ENCODE data around the gene AVPR2. TPM values are rescaled to one million over a fixed set of nuclear protein-coding genes. Genes with fewer than 3 reads are reported as not detected.

Gene AVPR2
- total RNA-seq, 1 donor from 2014 or later = not detected

- Mint-ChIP-seq H3K27ac (no peak overlapping the region), H3K4me1 (ENCODE audit: low read depth) (no peaks in the 10 kb centered on the region), H3K27me3 (peaks cover 41% of the 10 kb centered on the region), H3K4me3 (ENCODE audit: low read depth) (no peak overlapping the region), H3K36me3 (ENCODE audit: insufficient read depth) (no peaks in the 10 kb centered on the region), H3K9me3 (ENCODE audit: low read depth) (peaks cover 8% of the 10 kb centered on the region)
- no peak for TF ChIP-seq CTCF (IDR thresholded peaks at IDR 0.05; ENCODE audit: unreplicated experiment)
- no peak for DNase-seq (ENCODE audit: low spot score, unreplicated experiment)
Observed at GRCh38 chrX:153881281-153881680, 23.2 kb upstream of the AVPR2 start.

- no peak overlapping the region for H3K27ac Mint-ChIP-seq
- no peak for TF ChIP-seq CTCF (IDR thresholded peaks at IDR 0.05; ENCODE audit: unreplicated experiment)
- no peaks in the 10 kb centered on the region for H3K4me1 Mint-ChIP-seq (ENCODE audit: low read depth)
- H3K36me3 Mint-ChIP-seq (ENCODE audit: insufficient read depth) = no peaks in the 10 kb centered on the region
- peaks cover 43% of the 10 kb centered on the region for H3K27me3 Mint-ChIP-seq
- peaks cover 6% of the 10 kb centered on the region for H3K9me3 Mint-ChIP-seq (ENCODE audit: low read depth)
- no peak overlapping the region for H3K4me3 Mint-ChIP-seq (ENCODE audit: low read depth)
- no peak for DNase-seq (ENCODE audit: low spot score, unreplicated experiment)
Observed at GRCh38 chrX:153882086-153882498, 22.4 kb upstream of the AVPR2 start.

- no peaks in the 10 kb centered on the region for H3K4me1 Mint-ChIP-seq (ENCODE audit: low read depth)
- DNase-seq (ENCODE audit: low spot score, unreplicated experiment) = no peak
Observed at GRCh38 chrX:153882557-153882956, 21.9 kb upstream of the AVPR2 start.

GRCh38 chrX:153883163-153883843 is 21.2 kb upstream of the AVPR2 start:
- H3K36me3 Mint-ChIP-seq (ENCODE audit: insufficient read depth) = no peaks in the 10 kb centered on the region
- H3K27me3 Mint-ChIP-seq = peaks cover 51% of the 10 kb centered on the region
- H3K9me3 Mint-ChIP-seq (ENCODE audit: low read depth) = peaks cover 3% of the 10 kb centered on the region
- DNase-seq (ENCODE audit: low spot score, unreplicated experiment) = no peak
- H3K4me1 Mint-ChIP-seq (ENCODE audit: low read depth) = no peaks in the 10 kb centered on the region
- no peak for TF ChIP-seq CTCF (IDR thresholded peaks at IDR 0.05; ENCODE audit: unreplicated experiment)
- H3K27ac Mint-ChIP-seq = no peak overlapping the region
- H3K4me3 Mint-ChIP-seq (ENCODE audit: low read depth) = no peak overlapping the region

More at GRCh38 chrX:153882557-153882956, 21.9 kb upstream of the AVPR2 start:
- H3K27ac Mint-ChIP-seq = no peak overlapping the region
- TF ChIP-seq CTCF (IDR thresholded peaks at IDR 0.05; ENCODE audit: unreplicated experiment) = no peak
- H3K36me3 Mint-ChIP-seq (ENCODE audit: insufficient read depth) = no peaks in the 10 kb centered on the region
- H3K9me3 Mint-ChIP-seq (ENCODE audit: low read depth) = peaks cover 6% of the 10 kb centered on the region
- peaks cover 48% of the 10 kb centered on the region for H3K27me3 Mint-ChIP-seq
- no peak overlapping the region for H3K4me3 Mint-ChIP-seq (ENCODE audit: low read depth)

- H3K9me3 Mint-ChIP-seq (ENCODE audit: low read depth) = peaks cover 6% of the 10 kb centered on the region
Observed at GRCh38 chrX:153884136-153884535, 20.3 kb upstream of the AVPR2 start.

More at GRCh38 chrX:153884136-153884535, 20.3 kb upstream of the AVPR2 start:
- no peak for TF ChIP-seq CTCF (IDR thresholded peaks at IDR 0.05; ENCODE audit: unreplicated experiment)
- no peak overlapping the region for H3K27ac Mint-ChIP-seq
- peaks cover 52% of the 10 kb centered on the region for H3K27me3 Mint-ChIP-seq
- no peaks in the 10 kb centered on the region for H3K36me3 Mint-ChIP-seq (ENCODE audit: insufficient read depth)
- no peak for DNase-seq (ENCODE audit: low spot score, unreplicated experiment)
- H3K4me3 Mint-ChIP-seq (ENCODE audit: low read depth) = no peak overlapping the region
- no peaks in the 10 kb centered on the region for H3K4me1 Mint-ChIP-seq (ENCODE audit: low read depth)

Measured in progenitor cell of endocrine pancreas (in vitro differentiated cells).